ENCODE results near the gene GARS1. TPM values are rescaled to one million over a fixed set of nuclear protein-coding genes. Genes with fewer than 3 reads are reported as not detected.
"Not testable (repeated sequence)": the region's sequence is repeated elsewhere in the genome, so short reads cannot be mapped to it uniquely, and the experiment has no call there.

Gene GARS1
- total RNA-seq, 1 experiment from 2014 or later = 380 TPM

- H3K36me3 Mint-ChIP-seq (ENCODE audit: insufficient read depth, unreplicated experiment) = peaks cover 8% of the 10 kb centered on the region
- intact Hi-C loops (cut with micrococcal nuclease; ENCODE audit: unreplicated experiment) = no loop called here
- CTCF ChIA-PET = no interaction called here
Measured at GRCh38 chr7:30566596-30566995, 28.1 kb upstream of the GARS1 start.

GRCh38 chr7:30567081-30567480 lies 27.6 kb upstream of the GARS1 start:
- Mint-ChIP-seq H3K4me3 (ENCODE audit: unreplicated experiment) (no peak overlapping the region), H3K4me1 (ENCODE audit: low read depth, unreplicated experiment) (no peaks in the 10 kb centered on the region), H3K27ac (ENCODE audit: unreplicated experiment) (no peak overlapping the region), H3K27me3 (ENCODE audit: insufficient read depth, unreplicated experiment) (no peaks in the 10 kb centered on the region), H3K9me3 (ENCODE audit: unreplicated experiment) (no peaks in the 10 kb centered on the region), H3K36me3 (ENCODE audit: insufficient read depth, unreplicated experiment) (peaks cover 8% of the 10 kb centered on the region)
- intact Hi-C loops (cut with micrococcal nuclease; ENCODE audit: unreplicated experiment) = no loop called here
- ChIA-PET POLR2A (no interaction called here), CTCF (no interaction called here)
- DNase-seq = no peak
- Histone ChIP-seq H3K4me3 (ENCODE audit: low read depth, low read length) (no peak overlapping the region), H3K27me3 (replicated peaks; ENCODE audit: control insufficient read depth, insufficient read depth, low read length) (no peaks in the 10 kb centered on the region), H3K9me3 (0 out of 2 replicates have a peak, but pooled peaks cover 3% of the 10 kb centered on the region), H3K36me3 (ENCODE audit: control insufficient read depth, insufficient read depth, low read length) (no peaks in the 10 kb centered on the region), H3K4me1 (no peaks in the 10 kb centered on the region)
- no peak for TF ChIP-seq CTCF (IDR thresholded peaks at IDR 0.05; ENCODE audit: insufficient read depth in 1 of 2, low read depth in 1 of 2, low read length in 1 of 2, severe bottlenecking in 1 of 2, unreplicated experiment in 1 of 2)
- no TSS peak for BruUV-seq (replicated peaks)

More at GRCh38 chr7:30566596-30566995, 28.1 kb upstream of the GARS1 start:
- 0 out of 2 replicates have a peak, but pooled peaks cover 3% of the 10 kb centered on the region for H3K9me3 ChIP-seq
- Mint-ChIP-seq H3K4me1 (ENCODE audit: low read depth, unreplicated experiment) (no peaks in the 10 kb centered on the region), H3K27me3 (ENCODE audit: insufficient read depth, unreplicated experiment) (no peaks in the 10 kb centered on the region), H3K27ac (ENCODE audit: unreplicated experiment) (no peak overlapping the region), H3K9me3 (ENCODE audit: unreplicated experiment) (no peaks in the 10 kb centered on the region), H3K4me3 (ENCODE audit: unreplicated experiment) (no peak overlapping the region)
- POLR2A ChIA-PET = no interaction called here
- no peak for DNase-seq
- no peak for TF ChIP-seq CTCF (IDR thresholded peaks at IDR 0.05; ENCODE audit: insufficient read depth in 1 of 2, low read depth in 1 of 2, low read length in 1 of 2, severe bottlenecking in 1 of 2, unreplicated experiment in 1 of 2)
- no peak overlapping the region for H3K4me3 ChIP-seq (ENCODE audit: low read depth, low read length)
- no TSS peak for BruUV-seq (replicated peaks)
- H3K27me3 ChIP-seq (replicated peaks; ENCODE audit: control insufficient read depth, insufficient read depth, low read length) = no peaks in the 10 kb centered on the region
- no peaks in the 10 kb centered on the region for H3K4me1 ChIP-seq
- H3K36me3 ChIP-seq (ENCODE audit: control insufficient read depth, insufficient read depth, low read length) = no peaks in the 10 kb centered on the region

DNA sequence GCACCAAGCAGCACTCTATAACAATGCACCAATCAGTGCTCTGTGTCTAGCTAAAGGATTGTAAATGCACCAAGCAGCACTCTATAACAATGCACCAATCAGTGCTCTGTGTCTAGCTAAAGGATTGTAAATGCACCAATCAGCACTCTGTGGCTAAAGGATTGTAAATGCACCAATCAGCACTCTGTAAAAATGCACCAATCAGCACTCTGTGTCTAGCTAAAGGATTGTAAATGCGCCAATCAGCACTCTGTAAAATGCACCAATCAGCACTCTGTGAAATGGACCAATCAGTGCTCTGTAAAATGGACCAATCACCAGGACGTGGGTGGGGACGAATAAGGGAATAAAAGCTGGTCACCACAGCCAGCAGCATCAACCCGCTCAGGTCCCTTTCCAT lies 24.4 kb upstream of the GARS1 start:
- H3K36me3 ChIP-seq (ENCODE audit: control insufficient read depth, insufficient read depth, low read length); H3K9me3 Mint-ChIP-seq (ENCODE audit: unreplicated experiment); H3K27me3 ChIP-seq (replicated peaks; ENCODE audit: control insufficient read depth, insufficient read depth, low read length); CTCF ChIA-PET; H3K4me1 Mint-ChIP-seq (ENCODE audit: low read depth, unreplicated experiment); H3K9me3 ChIP-seq; H3K4me3 ChIP-seq (ENCODE audit: low read depth, low read length); BruUV-seq (replicated peaks); intact Hi-C loops (cut with micrococcal nuclease; ENCODE audit: unreplicated experiment); H3K27ac Mint-ChIP-seq (ENCODE audit: unreplicated experiment); H3K4me3 Mint-ChIP-seq (ENCODE audit: unreplicated experiment); H3K36me3 Mint-ChIP-seq (ENCODE audit: insufficient read depth, unreplicated experiment); POLR2A ChIA-PET; DNase-seq; H3K4me1 ChIP-seq; H3K27me3 Mint-ChIP-seq (ENCODE audit: insufficient read depth, unreplicated experiment): not testable (repeated sequence)
